Skeletal muscle tissue (tissue), 4 donors: Measurements from ENCODE around the gene CCDC183. TPM values are rescaled to one million over a fixed set of nuclear protein-coding genes. Genes with fewer than 3 reads are reported as not detected.

Experiments used
- H3K27ac ChIP-seq: one replicate; pipeline ENCODE4 v1.7.0; 2013; ENCODE audit warnings: mild to moderate bottlenecking, low read depth, low read length, inconsistent platforms
- H3K27me3 ChIP-seq, 3 donors: one replicate each; pipeline ENCODE4 v1.7.0; 2013; ENCODE audit warnings: low read length in 3 of 3; ENCODE audit not compliant: control insufficient read depth in 3 of 3, insufficient read depth in 3 of 3
- H3K36me3 ChIP-seq, 3 donors: one replicate each; pipeline ENCODE4 v1.7.0; 2013; ENCODE audit warnings: low read length in 3 of 3; ENCODE audit not compliant: control insufficient read depth in 3 of 3, insufficient read depth in 3 of 3
- H3K4me1 ChIP-seq, 3 donors: one replicate each; pipeline ENCODE4 v1.7.0; 2013; ENCODE audit warnings: low read length in 3 of 3, mild to moderate bottlenecking in 3 of 3; ENCODE audit not compliant: control insufficient read depth in 3 of 3, insufficient read depth in 3 of 3
- H3K4me3 ChIP-seq, 3 donors: one replicate each; pipeline ENCODE4 v1.7.0; 2013; ENCODE audit warnings: low read length in 3 of 3
- H3K9ac ChIP-seq, 3 donors: one replicate each; pipeline ENCODE4 v1.7.0; 2013; ENCODE audit warnings: low read length in 3 of 3, mild to moderate bottlenecking in 3 of 3, moderate library complexity in 2 of 3, low read depth in 1 of 3
- H3K9me3 ChIP-seq, 3 donors: one replicate each; pipeline ENCODE4 v1.7.0; 2013; ENCODE audit warnings: low read length in 3 of 3; ENCODE audit not compliant: control insufficient read depth in 3 of 3
- total RNA-seq: library from RNA; depleted of rRNA; stranded (reverse); fragments of >200 nt; gene quantifications from one replicate; pipeline ENCODE4 v1.2.3, GENCODE V29; 2014
- donor health status: Osteomylitis.

The CCDC183 gene
- total RNA-seq, 1 donor from 2014 or later = 1.0 TPM

- Histone ChIP-seq H3K27ac (no peak overlapping the region), H3K9me3 (no peaks in the 10 kb centered on the region), H3K36me3 (peaks cover 15 to 27% (median 27%) of the 10 kb centered on the region in 3 donors), H3K9ac (no peak overlapping the region), H3K4me1 (no peaks in the 10 kb centered on the region), H3K27me3 (no peaks in the 10 kb centered on the region), H3K4me3 (no peak overlapping the region)
Observed at GRCh38 chr9:136823136-136824046, 27.3 kb downstream of the CCDC183 start.

- Histone ChIP-seq H3K4me1 (no peaks in the 10 kb centered on the region), H3K27ac (no peak overlapping the region), H3K36me3 (peaks cover 26 to 40% (median 39%) of the 10 kb centered on the region in 3 donors), H3K9ac (no peak overlapping the region), H3K4me3 (no peak overlapping the region), H3K9me3 (no peaks in the 10 kb centered on the region), H3K27me3 (no peaks in the 10 kb centered on the region)
Observed at GRCh38 chr9:136824496-136825225, 28.5 kb downstream of the CCDC183 start.

- no peaks in the 10 kb centered on the region for H3K4me1 ChIP-seq
- no peaks in the 10 kb centered on the region for H3K27me3 ChIP-seq
- no peak overlapping the region for H3K27ac ChIP-seq
- no peaks in the 10 kb centered on the region for H3K9me3 ChIP-seq
- H3K9ac ChIP-seq = no peak overlapping the region
- H3K36me3 ChIP-seq = peaks cover 35 to 49% (median 48%) of the 10 kb centered on the region in 3 donors
- H3K4me3 ChIP-seq = no peak overlapping the region
Observed at GRCh38 chr9:136825295-136826187, 29.4 kb downstream of the CCDC183 start.

GRCh38 chr9:136826188-136826541 lies 30.0 kb downstream of the CCDC183 start:
- Histone ChIP-seq H3K9me3 (no peaks in the 10 kb centered on the region), H3K4me1 (no peaks in the 10 kb centered on the region), H3K36me3 (peaks cover 39 to 53% (median 52%) of the 10 kb centered on the region in 3 donors), H3K27ac (no peak overlapping the region), H3K4me3 (no peak overlapping the region), H3K27me3 (no peaks in the 10 kb centered on the region), H3K9ac (no peak overlapping the region)

GRCh38 chr9:136826703-136827582 lies 30.8 kb downstream of the CCDC183 start:
- no peak overlapping the region for H3K9ac ChIP-seq

GRCh38 chr9:136827794-136828473 lies 31.8 kb downstream of the CCDC183 start:
- H3K27ac ChIP-seq = no peak overlapping the region
- peaks cover 0 to 9% (median 0%) of the 10 kb centered on the region in 3 donors for H3K4me1 ChIP-seq
- H3K9ac ChIP-seq = no peak overlapping the region
- H3K4me3 ChIP-seq = no peak overlapping the region
- H3K36me3 ChIP-seq = peaks cover 55 to 69% (median 62%) of the 10 kb centered on the region in 3 donors
- no peaks in the 10 kb centered on the region for H3K9me3 ChIP-seq
- H3K27me3 ChIP-seq = no peaks in the 10 kb centered on the region

More at GRCh38 chr9:136826703-136827582, 30.8 kb downstream of the CCDC183 start:
- H3K4me1 ChIP-seq = peaks cover 0 to under 1% (median 0%) of the 10 kb centered on the region in 3 donors
- no peak overlapping the region for H3K4me3 ChIP-seq
- H3K9me3 ChIP-seq = no peaks in the 10 kb centered on the region
- no peaks in the 10 kb centered on the region for H3K27me3 ChIP-seq
- H3K27ac ChIP-seq = no peak overlapping the region
- peaks cover 47 to 61% (median 56%) of the 10 kb centered on the region in 3 donors for H3K36me3 ChIP-seq

- H3K9ac ChIP-seq = no peak overlapping the region
- no peaks in the 10 kb centered on the region for H3K9me3 ChIP-seq
- no peak overlapping the region for H3K4me3 ChIP-seq
- H3K27ac ChIP-seq = no peak overlapping the region
- H3K4me1 ChIP-seq = peaks cover 0 to 9% (median 0%) of the 10 kb centered on the region in 3 donors
- H3K27me3 ChIP-seq = no peaks in the 10 kb centered on the region
- peaks cover 52 to 67% (median 58%) of the 10 kb centered on the region in 3 donors for H3K36me3 ChIP-seq
Observed at GRCh38 chr9:136828474-136829140, 32.5 kb downstream of the CCDC183 start.

- Histone ChIP-seq H3K9ac (no peak overlapping the region), H3K36me3 (peaks cover 48 to 63% (median 57%) of the 10 kb centered on the region in 3 donors), H3K27ac (no peak overlapping the region), H3K4me1 (peaks cover 0 to 9% (median 0%) of the 10 kb centered on the region in 3 donors), H3K4me3 (no peak overlapping the region), H3K27me3 (no peaks in the 10 kb centered on the region), H3K9me3 (no peaks in the 10 kb centered on the region)
Observed at GRCh38 chr9:136829412-136829811, 33.3 kb downstream of the CCDC183 start.
